HepG2 (cell line): Measurements from ENCODE around the gene HABP2. TPM values are rescaled to one million over a fixed set of nuclear protein-coding genes. Genes with fewer than 3 reads are reported as not detected.

Source experiments
- ATAC-seq: fragments of 200-7000 bp; cut with Tn5 transposase; 3 replicates; pipeline ENCODE4 v1.9.1; 2020; ENCODE audit warnings: mild to moderate bottlenecking, moderate library complexity
- BruUV-seq: library from RNA; stranded (reverse); fragments of 400-500 nt; replicated peaks from 2 replicates; lab custom pipeline; 2021; lab: Mats Ljungman, UMichigan
- CTCF ChIA-PET: fragments of 300-600 bp; formaldehyde crosslinking; extraction: SDS; loops from one replicate; lab custom pipeline; 2021; ENCODE audit warnings: low total read pairs, inconsistent platforms, low intra/inter-chr PET ratio; lab: Yijun Ruan, JAX
- POLR2A ChIA-PET: fragments of 350-600 bp; sonication (Branson Sonifier 250); formaldehyde crosslinking; loops from one replicate; lab custom pipeline; 2020; ENCODE audit warnings: antibody characterized with exemption, inconsistent platforms; lab: Yijun Ruan, JAX
- DNase-seq: peaks from one replicate; pipeline ENCODE4 v3.0.0-alpha.2; 2015; ENCODE audit warnings: low spot score
- FAIRE-seq: peaks from 3 replicates; lab custom pipeline; 2011; peaks lifted over from hg19 to GRCh38; lab: Jason Lieb, UNC
- H2AFZ ChIP-seq: one replicate; pipeline ENCODE4 v1.6.1; 2011; ENCODE audit warnings: low read length, inconsistent platforms
- H3K27ac ChIP-seq: fragments of 300-600 bp; 3 replicates; pipeline ENCODE4 v1.8.0; 2011; ENCODE audit warnings: mixed run types, mild to moderate bottlenecking, mixed read lengths, low read length, inconsistent platforms; ENCODE audit not compliant: insufficient read depth; ENCODE audit errors: extremely low read length
- H3K27me3 ChIP-seq, 2 experiments: fragments of 200-600 bp in 1 of 2; 2 replicates in 1 of 2; 3 replicates in 1 of 2; pipeline versions ENCODE4 v1.6.0 to v1.8.0; 2011; ENCODE audit warnings: low read length in 2 of 2, mild to moderate bottlenecking in 2 of 2, moderate library complexity in 2 of 2, inconsistent platforms in 1 of 2; ENCODE audit not compliant: insufficient read depth in 2 of 2, control insufficient read depth in 1 of 2
- H3K36me3 ChIP-seq, 2 experiments: fragments of 200-600 bp in 1 of 2; replicated peaks in 1 of 2; 2 replicates in 1 of 2; 3 replicates in 1 of 2; pipeline versions ENCODE4 v1.5.1 to v1.8.0; 2011; ENCODE audit warnings: low read length in 2 of 2, inconsistent platforms in 1 of 2; ENCODE audit not compliant: insufficient read depth in 2 of 2, control insufficient read depth in 1 of 2
- H3K4me1 ChIP-seq: 2 replicates; pipeline ENCODE4 v1.5.1; 2012; ENCODE audit warnings: low read length, inconsistent platforms; ENCODE audit not compliant: insufficient read depth
- H3K4me2 ChIP-seq: 2 replicates; pipeline ENCODE4 v1.6.0; 2011; ENCODE audit warnings: low read depth, low read length, inconsistent platforms
- H3K4me3 ChIP-seq, 3 experiments: fragments of 200-600 bp in 1 of 3; sonication (generic), shearing (Covaris generic) in 1 of 3; replicated peaks in 1 of 3; 2 replicates each; pipeline ENCODE4 v1.5.1; 2011 to 2016; ENCODE audit warnings: low read length in 3 of 3, inconsistent platforms in 2 of 3, low read depth in 2 of 3, mild to moderate bottlenecking in 2 of 3, control low read depth in 1 of 3, mixed read lengths in 1 of 3; ENCODE audit not compliant: insufficient read depth in 1 of 3
- H3K79me2 ChIP-seq: one replicate; pipeline ENCODE4 v1.6.1; 2011; ENCODE audit warnings: low read length, inconsistent platforms; ENCODE audit not compliant: insufficient read depth
- H3K9ac ChIP-seq: 2 replicates; pipeline ENCODE4 v1.6.0; 2011; ENCODE audit warnings: mild to moderate bottlenecking, low read depth, low read length, inconsistent platforms; ENCODE audit not compliant: insufficient read depth
- H3K9me3 ChIP-seq: 2 replicates; pipeline ENCODE4 v1.5.1; 2012; ENCODE audit warnings: mild to moderate bottlenecking, low read length
- H4K20me1 ChIP-seq: 2 replicates; pipeline ENCODE4 v1.6.0; 2011; ENCODE audit warnings: inconsistent platforms, mild to moderate bottlenecking, low read length, moderate library complexity; ENCODE audit not compliant: insufficient read depth
- FIP1L1 ChIP-seq: fragments of 200-400 bp; formaldehyde crosslinking; IDR thresholded peaks from 2 replicates; pipeline ENCODE4 v1.6.1; 2018; ENCODE audit warnings: low read depth, mild to moderate bottlenecking, low read length, moderate library complexity, borderline replicate concordance; ENCODE audit not compliant: insufficient read depth
- ISL2 ChIP-seq: sonication (generic); formaldehyde crosslinking; IDR thresholded peaks from 2 replicates; pipeline ENCODE4 v1.5.0; 2020; ENCODE audit warnings: missing genetic modification reagents
- ZBTB7A ChIP-seq: sonication (generic); formaldehyde crosslinking; IDR thresholded peaks from 2 replicates; pipeline ENCODE4 v1.8.0; 2022; ENCODE audit warnings: mild to moderate bottlenecking, missing genetic modification reagents
- ZNF432 ChIP-seq: sonication (generic); formaldehyde crosslinking; IDR thresholded peaks from 2 replicates; pipeline ENCODE4 v1.5.0; 2020; ENCODE audit warnings: missing genetic modification reagents, mild to moderate bottlenecking, borderline replicate concordance
- ZNF879 ChIP-seq: sonication (generic); formaldehyde crosslinking; IDR thresholded peaks from 2 replicates; pipeline ENCODE4 v1.8.1; 2023; ENCODE audit warnings: missing genetic modification reagents
- WGBS: methylation state at CpG from one replicate; pipeline ENCODE4 v1.1.6; 2017; ENCODE audit warnings: low lambda C conversion rate; 5-methylcytosine and 5-hydroxymethylcytosine counted together
- in situ Hi-C: cut with HindIII; loops from 2 replicates; pipeline ENCODE4 v1.10.0; 2017; ENCODE audit warnings: low pct_unique_long_range_greater_than_20kb; ENCODE audit not compliant: extremely low pct_ligation_motif_present
- intact Hi-C: fragments of 100-400 bp; cut with micrococcal nuclease; formaldehyde crosslinking; loops from one replicate; pipeline ENCODE4 v1.10.0; 2022; ENCODE audit not compliant: unreplicated experiment
- polyA plus RNA-seq, 8 experiments: library from polyadenylated mRNA; depleted of rRNA in 3 of 8; stranded (reverse) in 7 of 8; unstranded in 1 of 8; fragments of >200 nt; fragmentation: Illumina TruSeq in 4 of 8; extraction: Trizol in 4 of 8; gene quantifications; 2 replicates each; pipeline versions ENCODE4 v1.2.1 to v1.2.3, GENCODE V29; 2011 to 2016; ENCODE audit warnings: low read depth in 4 of 8, missing spikeins in 1 of 8, mixed read lengths in 1 of 8; ENCODE audit not compliant: insufficient read depth in 1 of 8
- total RNA-seq, 5 experiments: library from RNA; depleted of rRNA; stranded (reverse); fragments of >200 nt; fragmentation: Illumina TruSeq; extraction: Trizol; gene quantifications; 2 replicates each; pipeline ENCODE4 v1.2.3, GENCODE V29; 2016; ENCODE audit warnings: low read depth in 1 of 5
- TF ChIP-seq, protein P1 (sequence below): sonication (generic); formaldehyde crosslinking; IDR thresholded peaks from 2 replicates; pipeline ENCODE4 v1.4.0; 2020; ENCODE audit warnings: missing genetic modification reagents
- TF ChIP-seq, protein P2 (sequence below), 2 experiments: sonication (generic) in 1 of 2; formaldehyde crosslinking in 1 of 2; IDR thresholded peaks; 2 replicates each; pipeline versions ENCODE4 v1.4.0 to v1.6.1; 2016 to 2020; ENCODE audit warnings: borderline replicate concordance in 1 of 2, low read depth in 1 of 2, mild to moderate bottlenecking in 1 of 2, missing genetic modification reagents in 1 of 2
- TF ChIP-seq, protein P3 (sequence below): sonication (generic); formaldehyde crosslinking; IDR thresholded peaks from 2 replicates; pipeline ENCODE4 v1.9.0; 2021; ENCODE audit warnings: missing genetic modification reagents, borderline replicate concordance

HABP2 gene
- total and polyA plus RNA-seq, 2 of the 13 experiments (the other 11 are each of a cell fraction or from before 2014, with no cell fraction given): 0.12 to 0.13 TPM

DNA sequence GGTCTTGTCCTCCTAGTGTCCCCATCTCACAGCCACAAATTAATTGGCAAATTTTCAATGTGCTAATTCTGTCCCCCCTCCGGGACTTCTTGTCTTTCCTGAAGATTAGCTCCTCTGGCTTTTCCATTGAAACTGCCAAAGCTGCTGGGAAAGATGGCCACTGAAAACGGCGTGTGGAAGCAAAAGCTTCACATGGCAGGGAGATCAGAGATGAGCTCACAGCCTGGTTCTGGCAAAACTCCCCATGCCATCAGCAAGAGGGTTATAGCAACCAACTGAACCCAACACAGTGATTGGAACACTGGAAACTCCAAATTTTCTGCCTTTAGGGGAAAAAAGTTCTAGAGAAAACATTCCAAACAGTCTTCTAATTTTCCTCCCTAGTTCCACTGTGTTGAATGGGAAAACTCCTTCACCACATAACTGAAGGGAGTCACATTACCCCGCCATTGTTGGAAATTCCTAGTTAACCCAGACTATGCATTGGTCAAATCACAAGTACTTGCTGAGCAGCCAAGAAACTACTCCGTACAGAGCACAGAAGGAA, 74.0 kb downstream of the HABP2 start:
- 26% methylated on average over 5 of the region's 5 CpGs for WGBS
- CTCF ChIA-PET: no interaction called here
- Histone ChIP-seq H3K9ac (no peak overlapping the region), H3K27me3 (peaks cover 2 to 34% of the 10 kb centered on the region in 2 experiments; a peak in 4 of 5 replicates), H3K79me2 (no peaks in the 10 kb centered on the region), H3K36me3 (no peaks in the 10 kb centered on the region), H3K27ac (no peak overlapping the region), H2AFZ (no peak overlapping the region), H3K4me1 (no peaks in the 10 kb centered on the region), H3K4me2 (no peak overlapping the region), H3K4me3 (no peak overlapping the region), H4K20me1 (no peaks in the 10 kb centered on the region), H3K9me3 (no peaks in the 10 kb centered on the region)
- in situ Hi-C loops: no loop called here
- intact Hi-C loops: no loop called here
- no TSS peak for BruUV-seq
- FAIRE-seq (no peak), DNase-seq (no peak), ATAC-seq (no peak)
- POLR2A ChIA-PET: no interaction called here
- TF ChIP-seq, protein P1, sequence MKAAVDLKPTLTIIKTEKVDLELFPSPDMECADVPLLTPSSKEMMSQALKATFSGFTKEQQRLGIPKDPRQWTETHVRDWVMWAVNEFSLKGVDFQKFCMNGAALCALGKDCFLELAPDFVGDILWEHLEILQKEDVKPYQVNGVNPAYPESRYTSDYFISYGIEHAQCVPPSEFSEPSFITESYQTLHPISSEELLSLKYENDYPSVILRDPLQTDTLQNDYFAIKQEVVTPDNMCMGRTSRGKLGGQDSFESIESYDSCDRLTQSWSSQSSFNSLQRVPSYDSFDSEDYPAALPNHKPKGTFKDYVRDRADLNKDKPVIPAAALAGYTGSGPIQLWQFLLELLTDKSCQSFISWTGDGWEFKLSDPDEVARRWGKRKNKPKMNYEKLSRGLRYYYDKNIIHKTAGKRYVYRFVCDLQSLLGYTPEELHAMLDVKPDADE: no peak
- TF ChIP-seq ISL2 (CRISPR knock-in tag): no peak
- TF ChIP-seq, protein P2, sequence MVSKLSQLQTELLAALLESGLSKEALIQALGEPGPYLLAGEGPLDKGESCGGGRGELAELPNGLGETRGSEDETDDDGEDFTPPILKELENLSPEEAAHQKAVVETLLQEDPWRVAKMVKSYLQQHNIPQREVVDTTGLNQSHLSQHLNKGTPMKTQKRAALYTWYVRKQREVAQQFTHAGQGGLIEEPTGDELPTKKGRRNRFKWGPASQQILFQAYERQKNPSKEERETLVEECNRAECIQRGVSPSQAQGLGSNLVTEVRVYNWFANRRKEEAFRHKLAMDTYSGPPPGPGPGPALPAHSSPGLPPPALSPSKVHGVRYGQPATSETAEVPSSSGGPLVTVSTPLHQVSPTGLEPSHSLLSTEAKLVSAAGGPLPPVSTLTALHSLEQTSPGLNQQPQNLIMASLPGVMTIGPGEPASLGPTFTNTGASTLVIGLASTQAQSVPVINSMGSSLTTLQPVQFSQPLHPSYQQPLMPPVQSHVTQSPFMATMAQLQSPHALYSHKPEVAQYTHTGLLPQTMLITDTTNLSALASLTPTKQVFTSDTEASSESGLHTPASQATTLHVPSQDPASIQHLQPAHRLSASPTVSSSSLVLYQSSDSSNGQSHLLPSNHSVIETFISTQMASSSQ (IDR thresholded peaks at IDR 0.05; ENCODE audit: low read depth): no peak
- TF ChIP-seq, protein P2 (CRISPR knock-in tag; IDR thresholded peaks at IDR 0.05; ENCODE audit: borderline replicate concordance): no peak
- TF ChIP-seq, protein P3, sequence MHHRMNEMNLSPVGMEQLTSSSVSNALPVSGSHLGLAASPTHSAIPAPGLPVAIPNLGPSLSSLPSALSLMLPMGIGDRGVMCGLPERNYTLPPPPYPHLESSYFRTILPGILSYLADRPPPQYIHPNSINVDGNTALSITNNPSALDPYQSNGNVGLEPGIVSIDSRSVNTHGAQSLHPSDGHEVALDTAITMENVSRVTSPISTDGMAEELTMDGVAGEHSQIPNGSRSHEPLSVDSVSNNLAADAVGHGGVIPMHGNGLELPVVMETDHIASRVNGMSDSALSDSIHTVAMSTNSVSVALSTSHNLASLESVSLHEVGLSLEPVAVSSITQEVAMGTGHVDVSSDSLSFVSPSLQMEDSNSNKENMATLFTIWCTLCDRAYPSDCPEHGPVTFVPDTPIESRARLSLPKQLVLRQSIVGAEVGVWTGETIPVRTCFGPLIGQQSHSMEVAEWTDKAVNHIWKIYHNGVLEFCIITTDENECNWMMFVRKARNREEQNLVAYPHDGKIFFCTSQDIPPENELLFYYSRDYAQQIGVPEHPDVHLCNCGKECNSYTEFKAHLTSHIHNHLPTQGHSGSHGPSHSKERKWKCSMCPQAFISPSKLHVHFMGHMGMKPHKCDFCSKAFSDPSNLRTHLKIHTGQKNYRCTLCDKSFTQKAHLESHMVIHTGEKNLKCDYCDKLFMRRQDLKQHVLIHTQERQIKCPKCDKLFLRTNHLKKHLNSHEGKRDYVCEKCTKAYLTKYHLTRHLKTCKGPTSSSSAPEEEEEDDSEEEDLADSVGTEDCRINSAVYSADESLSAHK (CRISPR knock-in tag): no peak
- TF ChIP-seq ZBTB7A (CRISPR knock-in tag): no peak
- no peak for TF ChIP-seq ZNF879
- no peak for TF ChIP-seq ZNF432
- no peak for TF ChIP-seq FIP1L1
